ENCODE measurements around the gene ZNF664. TPM values are rescaled to one million over a fixed set of nuclear protein-coding genes. Genes with fewer than 3 reads are reported as not detected.

Gene ZNF664
- total and polyA plus RNA-seq, 2 of the 13 experiments (the other 11 are each of a cell fraction or from before 2014, with no cell fraction given), result 43.9 to 56.5 TPM

- TF ChIP-seq NR2F2 (IDR thresholded peaks at IDR 0.05; ENCODE audit: borderline replicate concordance, low read depth), result no peak
- no peak for TF ChIP-seq KDM3A (CRISPR knock-in tag; IDR thresholded peaks at IDR 0.05; ENCODE audit: low read depth)
- no peak for TF ChIP-seq IRF1 (CRISPR knock-in tag; IDR thresholded peaks at IDR 0.05; ENCODE audit: low read depth)
- 0 out of 2 replicates have a peak, but pooled peaks have one; percentile 3 for TF ChIP-seq TCF7 (IDR thresholded peaks at IDR 0.05; ENCODE audit: low read depth)
- TF ChIP-seq, protein P1, sequence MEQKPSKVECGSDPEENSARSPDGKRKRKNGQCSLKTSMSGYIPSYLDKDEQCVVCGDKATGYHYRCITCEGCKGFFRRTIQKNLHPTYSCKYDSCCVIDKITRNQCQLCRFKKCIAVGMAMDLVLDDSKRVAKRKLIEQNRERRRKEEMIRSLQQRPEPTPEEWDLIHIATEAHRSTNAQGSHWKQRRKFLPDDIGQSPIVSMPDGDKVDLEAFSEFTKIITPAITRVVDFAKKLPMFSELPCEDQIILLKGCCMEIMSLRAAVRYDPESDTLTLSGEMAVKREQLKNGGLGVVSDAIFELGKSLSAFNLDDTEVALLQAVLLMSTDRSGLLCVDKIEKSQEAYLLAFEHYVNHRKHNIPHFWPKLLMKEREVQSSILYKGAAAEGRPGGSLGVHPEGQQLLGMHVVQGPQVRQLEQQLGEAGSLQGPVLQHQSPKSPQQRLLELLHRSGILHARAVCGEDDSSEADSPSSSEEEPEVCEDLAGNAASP (CRISPR knock-in tag; IDR thresholded peaks at IDR 0.05; ENCODE audit: borderline replicate concordance), result no peak
- no peak for TF ChIP-seq ISL2 (CRISPR knock-in tag; IDR thresholded peaks at IDR 0.05)
- TF ChIP-seq HOXA3 (CRISPR knock-in tag; IDR thresholded peaks at IDR 0.05), result peak; percentile 19; the same call in 1 of the 2 replicates
- TF ChIP-seq ZNF143 (CRISPR knock-in tag; IDR thresholded peaks at IDR 0.05), result no peak
- TF ChIP-seq SETDB1 (CRISPR knock-in tag; IDR thresholded peaks at IDR 0.05; ENCODE audit: borderline replicate concordance), result no peak
- peak; percentile 93 for TF ChIP-seq ESRRA (CRISPR knock-in tag; IDR thresholded peaks at IDR 0.05; ENCODE audit: low read depth)
- TF ChIP-seq ZBTB21 (CRISPR knock-in tag; IDR thresholded peaks at IDR 0.05), result peak; percentile 78
- no peak for TF ChIP-seq NFE2L1 (CRISPR knock-in tag; IDR thresholded peaks at IDR 0.05; ENCODE audit: borderline replicate concordance)
- no peak for TF ChIP-seq MLLT10 (CRISPR knock-in tag; IDR thresholded peaks at IDR 0.05)
- peak; percentile 48; the same call in 1 of the 2 replicates for TF ChIP-seq MTA1 (CRISPR knock-in tag; IDR thresholded peaks at IDR 0.05; ENCODE audit: borderline replicate concordance)
- no peak for TF ChIP-seq ONECUT2 (CRISPR knock-in tag; IDR thresholded peaks at IDR 0.05)
- TF ChIP-seq MTA3 (CRISPR knock-in tag; IDR thresholded peaks at IDR 0.05), result no peak
- 0 out of 2 replicates have a peak, but pooled peaks have one; percentile 47 for TF ChIP-seq ZSCAN31 (CRISPR knock-in tag; IDR thresholded peaks at IDR 0.05; ENCODE audit: low read depth)
- TF ChIP-seq ATRX (CRISPR knock-in tag; IDR thresholded peaks at IDR 0.05; ENCODE audit: borderline replicate concordance), result no peak
- no peak for TF ChIP-seq RNF2 (conservative IDR thresholded peaks at IDR 0.05; ENCODE audit: low read depth)
- TF ChIP-seq NCOR1 (IDR thresholded peaks at IDR 0.05; ENCODE audit: borderline replicate concordance, low read length), result peak; percentile 95
- no peak for TF ChIP-seq ZNF121 (CRISPR knock-in tag; IDR thresholded peaks at IDR 0.05)
- no peak for TF ChIP-seq ZNF660 (CRISPR knock-in tag; IDR thresholded peaks at IDR 0.05; ENCODE audit: borderline replicate concordance, low read depth)
- TF ChIP-seq, protein P2, sequence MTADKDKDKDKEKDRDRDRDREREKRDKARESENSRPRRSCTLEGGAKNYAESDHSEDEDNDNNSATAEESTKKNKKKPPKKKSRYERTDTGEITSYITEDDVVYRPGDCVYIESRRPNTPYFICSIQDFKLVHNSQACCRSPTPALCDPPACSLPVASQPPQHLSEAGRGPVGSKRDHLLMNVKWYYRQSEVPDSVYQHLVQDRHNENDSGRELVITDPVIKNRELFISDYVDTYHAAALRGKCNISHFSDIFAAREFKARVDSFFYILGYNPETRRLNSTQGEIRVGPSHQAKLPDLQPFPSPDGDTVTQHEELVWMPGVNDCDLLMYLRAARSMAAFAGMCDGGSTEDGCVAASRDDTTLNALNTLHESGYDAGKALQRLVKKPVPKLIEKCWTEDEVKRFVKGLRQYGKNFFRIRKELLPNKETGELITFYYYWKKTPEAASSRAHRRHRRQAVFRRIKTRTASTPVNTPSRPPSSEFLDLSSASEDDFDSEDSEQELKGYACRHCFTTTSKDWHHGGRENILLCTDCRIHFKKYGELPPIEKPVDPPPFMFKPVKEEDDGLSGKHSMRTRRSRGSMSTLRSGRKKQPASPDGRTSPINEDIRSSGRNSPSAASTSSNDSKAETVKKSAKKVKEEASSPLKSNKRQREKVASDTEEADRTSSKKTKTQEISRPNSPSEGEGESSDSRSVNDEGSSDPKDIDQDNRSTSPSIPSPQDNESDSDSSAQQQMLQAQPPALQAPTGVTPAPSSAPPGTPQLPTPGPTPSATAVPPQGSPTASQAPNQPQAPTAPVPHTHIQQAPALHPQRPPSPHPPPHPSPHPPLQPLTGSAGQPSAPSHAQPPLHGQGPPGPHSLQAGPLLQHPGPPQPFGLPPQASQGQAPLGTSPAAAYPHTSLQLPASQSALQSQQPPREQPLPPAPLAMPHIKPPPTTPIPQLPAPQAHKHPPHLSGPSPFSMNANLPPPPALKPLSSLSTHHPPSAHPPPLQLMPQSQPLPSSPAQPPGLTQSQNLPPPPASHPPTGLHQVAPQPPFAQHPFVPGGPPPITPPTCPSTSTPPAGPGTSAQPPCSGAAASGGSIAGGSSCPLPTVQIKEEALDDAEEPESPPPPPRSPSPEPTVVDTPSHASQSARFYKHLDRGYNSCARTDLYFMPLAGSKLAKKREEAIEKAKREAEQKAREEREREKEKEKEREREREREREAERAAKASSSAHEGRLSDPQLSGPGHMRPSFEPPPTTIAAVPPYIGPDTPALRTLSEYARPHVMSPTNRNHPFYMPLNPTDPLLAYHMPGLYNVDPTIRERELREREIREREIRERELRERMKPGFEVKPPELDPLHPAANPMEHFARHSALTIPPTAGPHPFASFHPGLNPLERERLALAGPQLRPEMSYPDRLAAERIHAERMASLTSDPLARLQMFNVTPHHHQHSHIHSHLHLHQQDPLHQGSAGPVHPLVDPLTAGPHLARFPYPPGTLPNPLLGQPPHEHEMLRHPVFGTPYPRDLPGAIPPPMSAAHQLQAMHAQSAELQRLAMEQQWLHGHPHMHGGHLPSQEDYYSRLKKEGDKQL (CRISPR knock-in tag; IDR thresholded peaks at IDR 0.05; ENCODE audit: low read depth), result no peak
Measured at GRCh38 chr12:123948796-123949769, 23.9 kb upstream of the ZNF664 start (continued).
